H54 (cell line): ENCODE measurements around the gene P2RX2.

ENCODE experiments used
- DNase-seq: peaks from one replicate; pipeline ENCODE4 v3.0.0; 2011; ENCODE audit warnings: low spot score, mixed read lengths; ENCODE audit not compliant: insufficient read length
- FAIRE-seq: peaks from 3 replicates; lab custom pipeline; 2011; peaks lifted over from hg19 to GRCh38; lab: Jason Lieb, UNC
- POLR2A ChIP-seq: IDR thresholded peaks from 2 replicates; pipeline ENCODE4 v1.6.1; 2011; ENCODE audit warnings: low read depth, mild to moderate bottlenecking, low read length

Gene P2RX2

GRCh38 chr12:132668191-132669088, 49.9 kb downstream of the P2RX2 start:
- no peak for TF ChIP-seq POLR2A
- DNase-seq, result no peak
- FAIRE-seq, result no peak

GRCh38 chr12:132669166-132669879, 50.7 kb downstream of the P2RX2 start:
- TF ChIP-seq POLR2A, result no peak
- FAIRE-seq, result no peak
- no peak for DNase-seq
